H1 (cell line): ENCODE measurements around the gene LNX2. TPM values are rescaled to one million over a fixed set of nuclear protein-coding genes. Genes with fewer than 3 reads are reported as not detected.

Experiments used
- CTCF ChIA-PET: fragments of 300-600 bp; sonication (Branson Sonifier 250); formaldehyde crosslinking; loops from one replicate; lab custom pipeline; 2021; ENCODE audit not compliant: partially characterized antibody; lab: Charles Lee
- POLR2A ChIA-PET: fragments of 300-600 bp; sonication (Branson Sonifier 250); formaldehyde crosslinking; loops from one replicate; lab custom pipeline; 2021; ENCODE audit warnings: inconsistent platforms; ENCODE audit not compliant: partially characterized antibody; lab: Charles Lee
- DNase-seq, 2 experiments: peaks; one replicate each; pipeline versions ENCODE4 v3.0.0 to v3.0.0-alpha.2; 2010 to 2022; ENCODE audit warnings: low spot score in 2 of 2, low read depth in 1 of 2, mixed read lengths in 1 of 2
- FAIRE-seq: peaks from 2 replicates; lab custom pipeline; 2011; peaks lifted over from hg19 to GRCh38; lab: Jason Lieb, UNC
- H2AFZ ChIP-seq: 2 replicates; pipeline ENCODE4 v1.8.1; 2012; ENCODE audit warnings: low read length, inconsistent platforms
- H2AK5ac ChIP-seq: 2 replicates; pipeline ENCODE4 v1.6.1; 2013; ENCODE audit warnings: low read depth, low read length
- H2BK120ac ChIP-seq: replicated peaks from 2 replicates; pipeline ENCODE3; 2013; ENCODE audit warnings: low read depth, low read length, inconsistent platforms
- H2BK12ac ChIP-seq: 2 replicates; pipeline ENCODE4 v1.6.1; 2013; ENCODE audit warnings: low read depth, low read length
- H2BK15ac ChIP-seq: 2 replicates; pipeline ENCODE4 v1.6.1; 2013; ENCODE audit warnings: low read length
- H2BK20ac ChIP-seq: 2 replicates; pipeline ENCODE4 v1.6.1; 2013; ENCODE audit warnings: low read length
- H2BK5ac ChIP-seq: 2 replicates; pipeline ENCODE4 v1.6.1; 2013; ENCODE audit warnings: low read depth, low read length
- H3K14ac ChIP-seq: 2 replicates; pipeline ENCODE4 v1.6.1; 2013; ENCODE audit warnings: inconsistent platforms; ENCODE audit not compliant: insufficient read length
- H3K18ac ChIP-seq: 2 replicates; pipeline ENCODE4 v1.6.1; 2013; ENCODE audit warnings: low read length; ENCODE audit errors: extremely low read depth
- H3K23ac ChIP-seq: 2 replicates; pipeline ENCODE4 v1.6.1; 2013; ENCODE audit warnings: inconsistent platforms; ENCODE audit not compliant: insufficient read length
- H3K23me2 ChIP-seq: 2 replicates; pipeline ENCODE4 v1.6.1; 2013; ENCODE audit warnings: low read depth, low read length
- H3K27ac ChIP-seq: 2 replicates; pipeline ENCODE4 v1.6.1; 2011; ENCODE audit warnings: low read depth, low read length, inconsistent platforms
- H3K27me3 ChIP-seq, 4 experiments: replicated peaks in 1 of 4; 1 replicate in 1 of 4; 2 replicates in 3 of 4; pipeline versions ENCODE4 v1.6.1 to v1.8.1; 2011 to 2013; ENCODE audit warnings: low read length in 3 of 4, mild to moderate bottlenecking in 3 of 4, inconsistent platforms in 2 of 4, mixed read lengths in 2 of 4, moderate library complexity in 1 of 4; ENCODE audit not compliant: control insufficient read depth in 3 of 4, insufficient read depth in 3 of 4; ENCODE audit errors: extremely low read depth in 1 of 4
- H3K36me3 ChIP-seq, 4 experiments: 2 replicates each; pipeline versions ENCODE4 v1.6.1 to v1.8.1; 2011 to 2013; ENCODE audit warnings: mild to moderate bottlenecking in 4 of 4, low read length in 3 of 4, moderate library complexity in 2 of 4, control low read depth in 1 of 4, inconsistent platforms in 1 of 4; ENCODE audit not compliant: insufficient read depth in 4 of 4, control insufficient read depth in 2 of 4
- H3K4ac ChIP-seq: replicated peaks from 2 replicates; pipeline ENCODE3; 2013; ENCODE audit warnings: low read length, low read depth, mixed read lengths, inconsistent platforms; ENCODE audit not compliant: insufficient read length
- H3K4me1 ChIP-seq, 4 experiments: replicated peaks in 1 of 4; 1 replicate in 1 of 4; 2 replicates in 3 of 4; pipeline versions ENCODE4 v1.6.1 to v1.8.1; 2011 to 2013; ENCODE audit warnings: low read length in 3 of 4, inconsistent platforms in 2 of 4, mixed read lengths in 1 of 4; ENCODE audit not compliant: insufficient read depth in 4 of 4, control insufficient read depth in 3 of 4
- H3K4me2 ChIP-seq, 2 experiments: 2 replicates each; pipeline versions ENCODE4 v1.6.1 to v1.8.1; 2011 to 2013; ENCODE audit warnings: low read depth in 2 of 2, low read length in 2 of 2, control low read depth in 1 of 2, inconsistent platforms in 1 of 2, mild to moderate bottlenecking in 1 of 2; ENCODE audit not compliant: insufficient read depth in 1 of 2
- H3K4me3 ChIP-seq, 4 experiments: fragments of 200-600, 300-600 bp in 1 of 4; sonication (generic), shearing (Covaris generic), sonication (Bioruptor Twin) in 1 of 4; 2 replicates each; pipeline versions ENCODE4 v1.5.1 to v1.8.1; 2011 to 2016; ENCODE audit warnings: low read length in 4 of 4, low read depth in 3 of 4, control low read depth in 2 of 4, inconsistent platforms in 2 of 4, mild to moderate bottlenecking in 2 of 4, mixed read lengths in 1 of 4, moderate library complexity in 1 of 4; ENCODE audit not compliant: insufficient read depth in 2 of 4; ENCODE audit errors: extremely low read depth in 1 of 4
- H3K56ac ChIP-seq: replicated peaks from 2 replicates; pipeline ENCODE3; 2013; ENCODE audit warnings: low read depth, mild to moderate bottlenecking, mixed read lengths, low read length, inconsistent platforms; ENCODE audit not compliant: insufficient read length
- H3K79me1 ChIP-seq: 2 replicates; pipeline ENCODE4 v1.6.1; 2013; ENCODE audit warnings: low read depth, low read length, control low read depth
- H3K79me2 ChIP-seq, 2 experiments: 2 replicates each; pipeline versions ENCODE4 v1.6.1 to v1.8.1; 2012 to 2013; ENCODE audit warnings: low read length in 2 of 2, mild to moderate bottlenecking in 2 of 2, inconsistent platforms in 1 of 2; ENCODE audit not compliant: insufficient read depth in 2 of 2, control insufficient read depth in 1 of 2
- H3K9ac ChIP-seq, 4 experiments: replicated peaks in 1 of 4; 1 replicate in 1 of 4; 2 replicates in 3 of 4; pipeline versions ENCODE4 v1.6.1 to v1.8.1; 2011 to 2013; ENCODE audit warnings: low read depth in 3 of 4, low read length in 3 of 4, control low read depth in 2 of 4, mild to moderate bottlenecking in 2 of 4, moderate library complexity in 2 of 4, inconsistent platforms in 1 of 4; ENCODE audit errors: extremely low read depth in 1 of 4
- H3K9me3 ChIP-seq, 2 experiments: 2 replicates each; pipeline versions ENCODE4 v1.6.1 to v1.8.1; 2012 to 2013; ENCODE audit warnings: mild to moderate bottlenecking in 2 of 2, moderate library complexity in 2 of 2, control low read depth in 1 of 2, inconsistent platforms in 1 of 2, low read depth in 1 of 2, low read length in 1 of 2, mixed read lengths in 1 of 2; ENCODE audit not compliant: insufficient read depth in 2 of 2
- H4K20me1 ChIP-seq, 2 experiments: replicated peaks in 1 of 2; 2 replicates each; pipeline versions ENCODE3 to v1.8.1; 2011 to 2013; ENCODE audit warnings: inconsistent platforms in 2 of 2, low read length in 2 of 2, mild to moderate bottlenecking in 1 of 2; ENCODE audit not compliant: insufficient read depth in 2 of 2, control insufficient read depth in 1 of 2
- H4K5ac ChIP-seq: 2 replicates; pipeline ENCODE4 v1.6.1; 2013; ENCODE audit warnings: low read length, low read depth, mixed read lengths, inconsistent platforms; ENCODE audit not compliant: insufficient read length
- H4K8ac ChIP-seq: 2 replicates; pipeline ENCODE4 v1.8.0; 2013; ENCODE audit warnings: mild to moderate bottlenecking, moderate library complexity, low read length, inconsistent platforms; ENCODE audit not compliant: insufficient read depth; ENCODE audit errors: extremely low read depth
- H4K91ac ChIP-seq: replicated peaks from 2 replicates; pipeline ENCODE3; 2013; ENCODE audit warnings: low read length, mixed read lengths, inconsistent platforms; ENCODE audit not compliant: insufficient read length
- BRCA1 ChIP-seq: IDR thresholded peaks from 2 replicates; pipeline ENCODE4 v1.6.1; 2012; ENCODE audit warnings: low read depth, low read length, improper control_type of control experiment
- CBX5 ChIP-seq: fragments of 300-800, 300-1000 bp; sonication (generic); IDR thresholded peaks from 2 replicates; pipeline ENCODE4 v1.7.1; 2016; ENCODE audit warnings: antibody characterized with exemption, low read length, low read depth
- CHD2 ChIP-seq: IDR thresholded peaks from 2 replicates; pipeline ENCODE4 v1.6.1; 2012; ENCODE audit warnings: low read length, improper control_type of control experiment
- HDAC6 ChIP-seq: IDR thresholded peaks from one replicate; pipeline ENCODE4 v1.7.1; 2012; ENCODE audit warnings: low read depth, mild to moderate bottlenecking, inconsistent platforms, low read length, moderate library complexity
- MAFK ChIP-seq: IDR thresholded peaks from 2 replicates; pipeline ENCODE4 v1.6.1; 2012; ENCODE audit warnings: low read depth, mild to moderate bottlenecking, improper control_type of control experiment, low read length
- NANOG ChIP-seq: IDR thresholded peaks from 2 replicates; pipeline ENCODE4 v1.6.1; 2011; ENCODE audit warnings: low read length, low read depth, mild to moderate bottlenecking, inconsistent platforms; ENCODE audit not compliant: insufficient read depth, poor library complexity, severe bottlenecking
- NRF1 ChIP-seq: IDR thresholded peaks from 2 replicates; pipeline ENCODE4 v1.6.1; 2011; ENCODE audit warnings: mild to moderate bottlenecking, low read depth, low read length, improper control_type of control experiment
- RXRA ChIP-seq: IDR thresholded peaks from 2 replicates; pipeline ENCODE4 v1.6.1; 2011; ENCODE audit warnings: low read depth, mild to moderate bottlenecking, low read length, moderate library complexity; ENCODE audit not compliant: insufficient read depth
- SIRT6 ChIP-seq: IDR thresholded peaks from one replicate; pipeline ENCODE4 v1.7.1; 2012; ENCODE audit warnings: low read length, inconsistent platforms
- SP4 ChIP-seq: IDR thresholded peaks from 2 replicates; pipeline ENCODE4 v1.6.1; 2012; ENCODE audit warnings: low read length, inconsistent platforms
- TEAD4 ChIP-seq: IDR thresholded peaks from 2 replicates; pipeline ENCODE4 v1.6.1; 2012; ENCODE audit warnings: low read depth, low read length, inconsistent platforms, mixed read lengths
- YY1 ChIP-seq: IDR thresholded peaks from 2 replicates; pipeline ENCODE4 v1.6.1; 2011; ENCODE audit warnings: low read depth, mild to moderate bottlenecking, low read length
- ZNF274 ChIP-seq: IDR thresholded peaks from 2 replicates; pipeline ENCODE4 v1.7.0; 2012; ENCODE audit warnings: low read length, borderline replicate concordance; ENCODE audit errors: extremely low read depth
- WGBS, 2 experiments: shearing (Covaris generic) in 1 of 2; methylation state at CpG; one replicate each; pipeline versions ENCODE4 v1.1.6 to v1.1.7; 2013 to 2015; ENCODE audit warnings: low lambda C conversion rate in 2 of 2, mixed read lengths in 2 of 2, inconsistent platforms in 1 of 2, low coverage in 1 of 2, missing lambda C conversion rate in 1 of 2; ENCODE audit not compliant: insufficient replicate concordance in 2 of 2, insufficient coverage in 1 of 2, insufficient read length in 1 of 2; ENCODE audit errors: extremely low coverage in 1 of 2, missing lambda C conversion rate in 1 of 2; 5-methylcytosine and 5-hydroxymethylcytosine counted together
- polyA plus RNA-seq, 7 experiments: library from polyadenylated mRNA; depleted of rRNA in 3 of 7; stranded (reverse) in 5 of 7; unstranded in 2 of 7; fragments of >200 nt in 5 of 7; fragments of 200-250 nt in 2 of 7; gene quantifications; 1 replicate in 5 of 7; 2 replicates in 1 of 7; 4 replicates in 1 of 7; pipeline versions ENCODE4 v1.2.1 to v1.2.3, GENCODE V29; 2011 to 2013; ENCODE audit warnings: missing spikeins in 2 of 7, mixed read lengths in 2 of 7
- total RNA-seq: library from RNA; stranded (reverse); fragmentation: NEBNext Ultra II Directional; extraction: Animal tissue kit (Norgen Biotek cat#: 25700); gene quantifications from 2 replicates; pipeline ENCODE4 v1.2.1, GENCODE V29; 2021
- TF ChIP-seq, protein P1 (sequence below): IDR thresholded peaks from 2 replicates; pipeline ENCODE4 v1.6.1; 2011; ENCODE audit warnings: low read length, improper control_type of control experiment

Gene LNX2
- total and polyA plus RNA-seq, 2 of the 8 experiments (the other 6 are each of a cell fraction or from before 2014, with no cell fraction given) = 6.4 to 13.9 TPM

DNA sequence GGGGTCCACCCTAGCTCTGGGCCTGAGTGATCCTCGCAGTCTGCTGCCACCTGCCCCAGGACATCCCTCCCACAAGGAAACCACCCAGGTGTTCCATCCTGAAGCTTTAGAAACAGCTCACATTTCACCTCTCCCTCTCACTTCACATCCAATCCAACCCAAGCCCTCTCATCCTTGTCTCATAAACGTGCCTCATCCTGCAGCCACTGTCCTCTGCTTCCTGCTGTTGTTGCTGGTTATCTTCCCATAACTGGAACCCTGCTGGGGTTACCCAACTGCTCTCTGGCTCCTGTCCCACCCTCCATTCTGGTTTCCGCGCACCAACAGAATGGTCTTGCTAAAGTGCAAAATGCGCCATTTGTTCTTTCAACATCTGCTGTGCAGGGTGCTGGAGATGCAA, 110.2 kb downstream of the LNX2 start:
- Histone ChIP-seq H3K27ac (no peak overlapping the region), H3K9ac (no peak overlapping the region), H3K36me3 (no peaks in the 10 kb centered on the region), H2BK15ac (no peak overlapping the region), H3K56ac (no peak overlapping the region), H2BK5ac (no peak overlapping the region), H2BK12ac (no peak overlapping the region), H3K79me1 (no peaks in the 10 kb centered on the region), H3K4me2 (no peak overlapping the region), H3K9me3 (no peaks in the 10 kb centered on the region), H2BK20ac (no peak overlapping the region), H3K79me2 (no peaks in the 10 kb centered on the region), H2BK120ac (no peak overlapping the region), H3K27me3 (no peaks in the 10 kb centered on the region), H3K23me2 (no peaks in the 10 kb centered on the region), H3K18ac (no peak overlapping the region), H2AK5ac (no peak overlapping the region), H4K8ac (no peak overlapping the region), H2AFZ (no peak overlapping the region), H3K4me3 (no peak overlapping the region), H4K5ac (no peak overlapping the region), H3K4ac (no peak overlapping the region), H3K4me1 (no peaks in the 10 kb centered on the region), H4K20me1 (no peaks in the 10 kb centered on the region), H3K23ac (no peak overlapping the region), H4K91ac (no peak overlapping the region), H3K14ac (no peak overlapping the region)
- ChIA-PET POLR2A (no interaction called here), CTCF (no interaction called here)
- WGBS, 2 experiments = 87% methylated on average over 5 of the region's 5 CpGs; no CpG with 5 or more reads in 1 of the 2 experiments
- TF ChIP-seq BRCA1 = no peak
- no peak for TF ChIP-seq TEAD4
- no peak for TF ChIP-seq HDAC6
- no peak for TF ChIP-seq NANOG
- no peak for TF ChIP-seq CBX5
- TF ChIP-seq ZNF274 = no peak
- no peak for TF ChIP-seq NRF1
- no peak for TF ChIP-seq SP4
- no peak for TF ChIP-seq CHD2
- no peak for TF ChIP-seq RXRA
- TF ChIP-seq SIRT6 = no peak
- TF ChIP-seq MAFK = no peak
- TF ChIP-seq, protein P1, sequence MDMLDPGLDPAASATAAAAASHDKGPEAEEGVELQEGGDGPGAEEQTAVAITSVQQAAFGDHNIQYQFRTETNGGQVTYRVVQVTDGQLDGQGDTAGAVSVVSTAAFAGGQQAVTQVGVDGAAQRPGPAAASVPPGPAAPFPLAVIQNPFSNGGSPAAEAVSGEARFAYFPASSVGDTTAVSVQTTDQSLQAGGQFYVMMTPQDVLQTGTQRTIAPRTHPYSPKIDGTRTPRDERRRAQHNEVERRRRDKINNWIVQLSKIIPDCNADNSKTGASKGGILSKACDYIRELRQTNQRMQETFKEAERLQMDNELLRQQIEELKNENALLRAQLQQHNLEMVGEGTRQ = no peak
- TF ChIP-seq YY1 = no peak
- FAIRE-seq = no peak
- DNase-seq = no peak
